Common myeloid progenitor, CD34-positive (primary cell): ENCODE data around the gene ARF1.

Source experiments
- CTCF ChIA-PET: fragments of 350-600 bp; sonication (Branson Sonifier 250); formaldehyde crosslinking; loops from one replicate; lab custom pipeline; 2021; ENCODE audit warnings: antibody characterized with exemption; lab: Charles Lee
- POLR2A ChIA-PET: fragments of 350-600 bp; sonication (Branson Sonifier 250); formaldehyde crosslinking; loops from one replicate; lab custom pipeline; 2021; ENCODE audit warnings: antibody characterized with exemption; lab: Charles Lee
- DNase-seq, 3 donors: peaks; one replicate each; pipeline versions ENCODE4 v3.0.0 to v3.0.0-alpha.2; 2013
- H3K27ac ChIP-seq, 2 experiments: 1 replicate in 1 of 2; 2 replicates in 1 of 2; pipeline ENCODE4 v1.7.0; 2013; ENCODE audit warnings: inconsistent platforms in 2 of 2, low read length in 2 of 2, mild to moderate bottlenecking in 2 of 2, low read depth in 1 of 2, moderate library complexity in 1 of 2; ENCODE audit not compliant: severe bottlenecking in 2 of 2, insufficient read depth in 1 of 2, poor library complexity in 1 of 2
- H3K27me3 ChIP-seq, 5 experiments: replicated peaks in 2 of 5; 1 replicate in 3 of 5; 2 replicates in 2 of 5; pipeline versions ENCODE4 v1.6.1 to v1.7.0; 2013; ENCODE audit warnings: low read length in 4 of 5, mild to moderate bottlenecking in 2 of 5, moderate library complexity in 2 of 5, inconsistent platforms in 1 of 5; ENCODE audit not compliant: insufficient read depth in 5 of 5, control insufficient read depth in 4 of 5
- H3K36me3 ChIP-seq, 4 experiments: 1 replicate in 2 of 4; 2 replicates in 2 of 4; pipeline versions ENCODE4 v1.6.1 to v1.7.0; 2013; ENCODE audit warnings: low read length in 3 of 4, control low read depth in 1 of 4, mild to moderate bottlenecking in 1 of 4; ENCODE audit not compliant: control insufficient read depth in 4 of 4, insufficient read depth in 4 of 4
- H3K4me1 ChIP-seq, 4 experiments: 1 replicate in 3 of 4; 2 replicates in 1 of 4; pipeline versions ENCODE4 v1.6.1 to v1.7.1; 2013; ENCODE audit warnings: low read length in 3 of 4, mild to moderate bottlenecking in 3 of 4, control low read depth in 1 of 4, inconsistent platforms in 1 of 4, moderate library complexity in 1 of 4; ENCODE audit not compliant: control insufficient read depth in 4 of 4, insufficient read depth in 4 of 4; ENCODE audit errors: control extremely low read depth in 1 of 4
- H3K4me3 ChIP-seq, 7 experiments: 1 replicate in 4 of 7; 2 replicates in 3 of 7; pipeline versions ENCODE4 v1.5.1 to v1.7.0; 2013; ENCODE audit warnings: mild to moderate bottlenecking in 7 of 7, low read length in 6 of 7, moderate library complexity in 6 of 7, inconsistent platforms in 2 of 7, low read depth in 2 of 7, control low read depth in 1 of 7; ENCODE audit not compliant: insufficient read depth in 4 of 7, control insufficient read depth in 1 of 7; ENCODE audit errors: extremely low read depth in 1 of 7
- H3K9me3 ChIP-seq, 5 experiments: 1 replicate in 4 of 5; 2 replicates in 1 of 5; pipeline versions ENCODE4 v1.6.1 to v1.7.1; 2013; ENCODE audit warnings: low read length in 4 of 5, mild to moderate bottlenecking in 2 of 5, inconsistent platforms in 1 of 5, low read depth in 1 of 5, moderate library complexity in 1 of 5; ENCODE audit not compliant: control insufficient read depth in 4 of 5, insufficient read depth in 2 of 5; ENCODE audit errors: control extremely low read depth in 1 of 5
- WGBS: methylation state at CpG from one replicate; pipeline ENCODE4 v1.1.5; 2013; ENCODE audit not compliant: insufficient coverage; 5-methylcytosine and 5-hydroxymethylcytosine counted together

The ARF1 gene

DNA sequence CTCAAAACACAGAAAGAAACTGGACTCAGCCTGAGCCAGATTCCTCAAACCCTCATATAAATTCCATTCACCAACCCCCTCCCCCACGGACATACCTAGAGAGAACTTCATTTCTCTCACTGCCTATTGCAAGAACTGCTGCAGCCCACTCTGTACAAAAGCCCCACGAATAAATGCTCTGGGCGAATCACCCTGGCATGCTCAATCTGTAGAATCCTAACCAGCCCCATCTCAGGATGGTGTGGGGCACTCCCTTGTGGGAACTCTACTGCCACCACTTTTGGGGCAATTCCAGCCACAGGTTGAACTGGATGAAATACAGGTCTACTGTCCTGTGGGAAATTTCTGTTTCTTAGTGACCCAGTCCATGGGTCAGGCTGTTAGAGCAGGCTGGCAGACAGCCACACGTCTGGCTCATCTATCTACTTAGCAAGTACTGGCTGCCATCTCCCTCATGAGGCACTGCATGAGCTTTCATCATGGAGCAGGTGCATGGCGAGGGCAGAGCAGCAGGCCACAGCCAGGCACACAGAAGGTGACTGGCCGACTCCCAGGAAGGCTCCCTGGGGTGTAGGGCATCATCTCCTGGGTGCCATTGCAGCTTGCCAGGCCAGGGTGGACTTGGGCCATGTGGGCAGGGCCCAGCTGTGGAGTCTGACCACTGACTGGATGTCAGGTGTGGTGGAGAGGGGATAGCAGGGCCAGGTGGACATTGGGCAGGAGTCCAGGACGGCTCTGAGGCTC, 22.2 kb downstream of the ARF1 start:
- CTCF ChIA-PET, result interaction anchor here (1.0 to 1.3 kb wide), 2 partner anchors 62 to 100 kb away, joined by 3 to 4 read pairs; no protein-coding TSS in a partner anchor
- 91% methylated on average over 7 of the region's 7 CpGs for WGBS

GRCh38 chr1:228105270-228105995, 22.9 kb downstream of the ARF1 start:
- WGBS, result 95% methylated on average over 5 of the region's 9 CpGs
- H3K36me3 ChIP-seq, result peaks cover 0 to 41% (median 26%) of the 10 kb centered on the region in 4 experiments
- ChIA-PET CTCF (interaction anchor here (0.9 to 2.0 kb wide), 2 partner anchors 14 to 31 kb away, joined by 3 to 7 read pairs; no protein-coding TSS in a partner anchor), POLR2A (interaction anchor here (0.7 kb wide), 1 partner anchor 21 kb away, joined by 3 read pairs; no protein-coding TSS in a partner anchor)
- no peaks in the 10 kb centered on the region for H3K27me3 ChIP-seq
- DNase-seq, result no peak
- no peaks in the 10 kb centered on the region for H3K9me3 ChIP-seq
- H3K4me1 ChIP-seq, result peaks cover 13 to 54% (median 37%) of the 10 kb centered on the region in 4 experiments
- H3K4me3 ChIP-seq, result no peak overlapping the region
- no peak overlapping the region for H3K27ac ChIP-seq

More for the DNA sequence above, 22.2 kb downstream of the ARF1 start:
- Histone ChIP-seq H3K4me3 (peak overlapping the region in 1 of 7 experiments; percentile 77), H3K4me1 (peaks cover 13 to 49% (median 31%) of the 10 kb centered on the region in 4 experiments), H3K27ac (no peak overlapping the region), H3K36me3 (peaks cover 2 to 46% (median 30%) of the 10 kb centered on the region in 4 experiments), H3K9me3 (no peaks in the 10 kb centered on the region), H3K27me3 (no peaks in the 10 kb centered on the region)
- DNase-seq, result no peak
- POLR2A ChIA-PET, result interaction anchor here (0.7 kb wide), 1 partner anchor 20 kb away, joined by 3 read pairs; no protein-coding TSS in a partner anchor

DNA sequence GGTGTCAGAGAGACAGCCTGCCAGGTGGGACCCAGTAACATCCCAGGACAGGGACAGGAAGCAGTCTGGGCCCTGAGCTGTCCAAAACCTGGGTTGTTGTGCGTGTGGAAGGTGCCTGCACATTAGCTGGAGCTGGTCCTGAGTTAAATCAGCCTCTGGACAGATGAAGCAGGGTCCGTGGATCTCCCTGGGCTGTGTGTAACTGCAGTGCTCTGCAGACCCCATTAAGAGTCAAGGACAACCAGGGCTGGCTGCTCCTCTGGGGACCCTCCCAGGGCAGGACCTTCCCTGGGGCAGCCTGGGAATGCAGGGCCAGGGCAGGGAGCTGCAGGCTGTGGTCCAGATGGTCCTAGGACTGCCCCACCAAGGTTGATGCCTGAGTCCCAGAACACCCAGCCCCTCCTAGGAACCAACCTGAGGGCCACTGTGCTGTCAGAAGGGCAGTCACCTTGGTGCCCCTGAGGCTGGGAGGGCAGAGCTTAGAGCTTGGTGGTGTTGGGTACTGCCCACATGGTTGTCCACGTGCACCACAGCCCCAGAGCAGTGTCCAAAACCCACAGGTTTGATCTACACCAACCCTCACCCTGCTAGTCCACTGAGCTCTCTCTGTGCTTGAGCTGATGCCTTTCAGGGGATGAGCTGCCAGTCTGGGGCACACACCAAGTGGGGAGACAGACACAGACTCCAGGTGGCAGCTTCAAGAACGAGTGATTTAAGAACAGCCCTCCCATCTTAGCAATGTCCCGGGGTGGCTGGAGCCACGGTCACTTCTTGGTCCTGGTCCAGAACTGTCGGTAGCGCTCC, 23.7 kb downstream of the ARF1 start:
- Histone ChIP-seq H3K4me3 (no peak overlapping the region), H3K27me3 (no peaks in the 10 kb centered on the region), H3K9me3 (no peaks in the 10 kb centered on the region), H3K4me1 (peaks cover 13 to 51% (median 37%) of the 10 kb centered on the region in 4 experiments), H3K36me3 (peaks cover 0 to 34% (median 22%) of the 10 kb centered on the region in 4 experiments), H3K27ac (no peak overlapping the region)
- CTCF ChIA-PET, result interaction anchor here (0.9 to 2.0 kb wide), 5 partner anchors 13 to 61 kb away, joined by 3 to 7 read pairs (median 3); no protein-coding TSS in a partner anchor
- POLR2A ChIA-PET, result interaction anchor here (1.0 kb wide), 1 partner anchor 33 kb away, joined by 3 read pairs; no protein-coding TSS in a partner anchor
- WGBS, result over 99% methylated on average over 8 of the region's 8 CpGs
- DNase-seq, result no peak

- ChIA-PET POLR2A (interaction anchor here (1.0 kb wide), 1 partner anchor 33 kb away, joined by 3 read pairs; no protein-coding TSS in a partner anchor), CTCF (interaction anchor here (0.9 to 2.0 kb wide), 4 partner anchors 12 to 60 kb away, joined by 3 to 7 read pairs (median 3); no protein-coding TSS in a partner anchor)
- DNase-seq, result no peak
- Histone ChIP-seq H3K4me3 (no peak overlapping the region), H3K27ac (no peak overlapping the region), H3K9me3 (no peaks in the 10 kb centered on the region), H3K4me1 (peaks cover 13 to 46% (median 33%) of the 10 kb centered on the region in 4 experiments), H3K36me3 (peaks cover 0 to 31% (median 21%) of the 10 kb centered on the region in 4 experiments), H3K27me3 (no peaks in the 10 kb centered on the region)
- WGBS, result 93% methylated on average over 8 of the region's 9 CpGs
These were observed 24.2 kb downstream of the ARF1 start for GRCh38 chr1:228106800-228107054.

- H3K9me3 ChIP-seq, result no peaks in the 10 kb centered on the region
- no peak overlapping the region for H3K27ac ChIP-seq
- no peak for DNase-seq
- POLR2A ChIA-PET, result interaction anchor here (1.0 kb wide), 1 partner anchor 32 kb away, joined by 3 read pairs; no protein-coding TSS in a partner anchor
- 95% methylated on average over 18 of the region's 19 CpGs for WGBS
- peaks cover 0 to 31% (median 21%) of the 10 kb centered on the region in 4 experiments for H3K36me3 ChIP-seq
- CTCF ChIA-PET, result interaction anchor here (1.1 to 1.4 kb wide), 2 partner anchors 18 to 108 kb away, joined by 3 read pairs; no protein-coding TSS in a partner anchor
- no peaks in the 10 kb centered on the region for H3K27me3 ChIP-seq
- peak overlapping the region in 2 of 7 experiments; percentile 96 to 99 for H3K4me3 ChIP-seq
- peaks cover 13 to 38% (median 26%) of the 10 kb centered on the region in 4 experiments for H3K4me1 ChIP-seq
These were observed 25.1 kb downstream of the ARF1 start for GRCh38 chr1:228107636-228108035.

DNA sequence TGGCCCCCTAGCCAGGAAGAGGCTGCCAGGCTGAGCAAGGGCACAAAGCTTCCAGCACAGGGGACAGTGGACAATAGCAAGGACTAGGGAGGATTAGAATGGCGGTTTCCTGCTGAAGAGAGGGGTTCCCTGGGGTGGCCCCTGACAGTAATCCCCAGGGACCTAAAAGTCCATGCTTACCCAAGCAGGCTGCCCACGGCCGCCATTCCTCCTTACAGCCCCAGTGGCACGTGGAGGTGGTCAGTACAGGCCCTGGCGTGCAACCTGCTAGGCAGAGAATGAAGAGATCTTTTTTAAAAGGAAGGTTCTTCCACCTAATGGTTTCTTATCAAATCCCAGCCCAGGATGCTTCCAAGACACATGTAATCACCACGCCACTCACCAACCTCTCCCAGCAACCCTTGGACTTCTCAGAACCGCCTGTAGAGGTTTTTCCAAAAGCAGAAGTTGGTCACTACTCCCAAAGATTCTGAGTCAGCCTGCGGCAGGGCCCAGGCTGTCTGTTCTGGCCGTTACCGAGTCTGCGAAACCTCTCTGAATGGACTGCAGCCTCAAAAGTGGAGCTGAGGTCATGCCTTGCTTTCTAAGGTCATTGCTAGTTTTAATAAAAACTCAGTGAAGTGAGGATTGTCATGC, 25.7 kb downstream of the ARF1 start:
- peak overlapping the region; percentile 87 to 99 (median 95) for H3K4me3 ChIP-seq
- peaks cover 0 to 31% (median 21%) of the 10 kb centered on the region in 4 experiments for H3K36me3 ChIP-seq
- CTCF ChIA-PET, result interaction anchor here (1.1 kb wide), 1 partner anchor 109 kb away, joined by 3 read pairs; no protein-coding TSS in a partner anchor
- peak overlapping the region; percentile 58 to 89 for H3K27ac ChIP-seq
- no peak for DNase-seq
- peaks cover 13 to 38% (median 26%) of the 10 kb centered on the region in 4 experiments for H3K4me1 ChIP-seq
- H3K9me3 ChIP-seq, result no peaks in the 10 kb centered on the region
- no peaks in the 10 kb centered on the region for H3K27me3 ChIP-seq
- POLR2A ChIA-PET, result no interaction called here
- 51% methylated on average over 6 of the region's 11 CpGs for WGBS
